Suppressor macrophage (primary cell): ENCODE data around the gene UMODL1.

Experiments used
- DNase-seq, 4 experiments: peaks; one replicate each; pipeline ENCODE4 v3.0.0-alpha.2; 2020 to 2022

The UMODL1 gene

GRCh38 chr21:42097860-42098454 lies 26.8 kb downstream of the UMODL1 start:
- peak; percentile 91 to 97 (median 94) for DNase-seq

- peak in 3 of 4 experiments; percentile 19 to 57 (median 55) for DNase-seq
Observed at GRCh38 chr21:42098957-42099505, 27.9 kb downstream of the UMODL1 start.

- DNase-seq: no peak
Observed at GRCh38 chr21:42101246-42101645, 30.1 kb downstream of the UMODL1 start.

- DNase-seq: no peak
Observed at GRCh38 chr21:42102076-42102475, 31.0 kb downstream of the UMODL1 start.

- no peak for DNase-seq
Observed at GRCh38 chr21:42102526-42102925, 31.4 kb downstream of the UMODL1 start.

GRCh38 chr21:42102991-42103390 lies 31.9 kb downstream of the UMODL1 start:
- no peak for DNase-seq

GRCh38 chr21:42103843-42104242 lies 32.7 kb downstream of the UMODL1 start:
- DNase-seq: no peak

- DNase-seq: no peak
Observed at GRCh38 chr21:42105476-42106315, 34.6 kb downstream of the UMODL1 start.

- DNase-seq: no peak
Observed at GRCh38 chr21:42106425-42106824, 35.3 kb downstream of the UMODL1 start.

GRCh38 chr21:42107177-42107880 lies 36.2 kb downstream of the UMODL1 start:
- no peak for DNase-seq

GRCh38 chr21:42107881-42108553 lies 36.9 kb downstream of the UMODL1 start:
- peak; percentile 79 to 93 (median 82) for DNase-seq

- peak in 1 of 4 experiments; percentile 42 for DNase-seq
Observed at GRCh38 chr21:42108554-42109340, 37.6 kb downstream of the UMODL1 start.

- DNase-seq: no peak
Observed at GRCh38 chr21:42109473-42109872, 38.4 kb downstream of the UMODL1 start.

- DNase-seq: no peak
Observed at GRCh38 chr21:42109873-42110525, 38.9 kb downstream of the UMODL1 start.

GRCh38 chr21:42110691-42111469 lies 39.8 kb downstream of the UMODL1 start:
- no peak for DNase-seq

GRCh38 chr21:42111470-42111743 lies 40.3 kb downstream of the UMODL1 start:
- DNase-seq: no peak

GRCh38 chr21:42111811-42112210 lies 40.7 kb downstream of the UMODL1 start:
- no peak for DNase-seq

- no peak for DNase-seq
Observed at GRCh38 chr21:42112238-42112637, 41.1 kb downstream of the UMODL1 start.

GRCh38 chr21:42112857-42113256 lies 41.7 kb downstream of the UMODL1 start:
- DNase-seq: peak in 3 of 4 experiments; percentile 47 to 67 (median 60)

- DNase-seq: peak; percentile 77 to 91 (median 88)
Observed at GRCh38 chr21:42113926-42114409, 42.9 kb downstream of the UMODL1 start.
